ENCODE data around the gene MICAL1. TPM values are rescaled to one million over a fixed set of nuclear protein-coding genes. Genes with fewer than 3 reads are reported as not detected.

MICAL1 gene
- total and polyA plus RNA-seq, 10 donors, result 51.5 to 169 (median 83.2) TPM

DNA sequence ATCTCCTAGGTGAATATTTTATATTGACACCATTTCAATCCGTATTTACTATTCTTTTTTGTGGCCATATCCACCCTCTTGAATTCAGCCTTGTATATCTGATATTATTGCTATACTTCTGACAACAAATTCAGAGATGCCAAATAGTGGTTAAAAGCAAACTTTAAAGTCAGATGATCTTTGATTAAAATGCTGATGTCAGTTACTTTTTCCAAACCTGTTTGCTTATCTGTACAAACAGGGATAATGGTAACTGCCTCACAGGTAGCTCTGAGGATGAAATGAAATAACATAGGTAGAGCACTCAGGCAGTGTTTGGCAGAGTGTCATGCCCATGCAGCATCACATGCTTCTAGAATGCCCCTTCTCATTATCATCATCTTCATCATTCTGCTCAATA lies 34.4 kb downstream of the MICAL1 start:
- H3K27me3 ChIP-seq (replicated peaks in 1 of 7), result no peaks in the 10 kb centered on the region
- 81 to 100% (median 87%) methylated on average over 1 of the region's 1 CpG for WGBS, 5 donors

DNA sequence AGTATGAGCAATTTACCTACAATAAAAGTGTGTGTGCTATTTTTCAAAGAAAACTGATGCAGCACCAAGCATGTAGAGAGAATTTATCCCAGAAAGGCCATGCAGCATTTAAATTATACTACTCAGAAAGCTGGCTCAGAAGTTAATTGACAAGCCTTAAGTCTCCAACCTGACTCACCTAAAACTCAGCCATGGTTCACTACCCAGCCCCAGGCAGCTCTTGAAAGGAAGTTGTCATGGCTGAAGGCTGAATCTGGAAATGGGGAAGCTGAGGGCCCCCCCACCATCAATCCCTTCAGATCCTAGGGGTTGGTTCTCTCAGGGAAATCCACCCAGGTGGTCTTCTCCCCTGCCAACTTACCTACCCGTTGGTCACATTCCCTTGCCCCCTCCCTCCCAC lies 34.8 kb downstream of the MICAL1 start:
- TF ChIP-seq POLR2AphosphoS5 (IDR thresholded peaks at IDR 0.05) (no peak), POLR2A (IDR thresholded peaks at IDR 0.05) (no peak)
- TF ChIP-seq, protein P1, sequence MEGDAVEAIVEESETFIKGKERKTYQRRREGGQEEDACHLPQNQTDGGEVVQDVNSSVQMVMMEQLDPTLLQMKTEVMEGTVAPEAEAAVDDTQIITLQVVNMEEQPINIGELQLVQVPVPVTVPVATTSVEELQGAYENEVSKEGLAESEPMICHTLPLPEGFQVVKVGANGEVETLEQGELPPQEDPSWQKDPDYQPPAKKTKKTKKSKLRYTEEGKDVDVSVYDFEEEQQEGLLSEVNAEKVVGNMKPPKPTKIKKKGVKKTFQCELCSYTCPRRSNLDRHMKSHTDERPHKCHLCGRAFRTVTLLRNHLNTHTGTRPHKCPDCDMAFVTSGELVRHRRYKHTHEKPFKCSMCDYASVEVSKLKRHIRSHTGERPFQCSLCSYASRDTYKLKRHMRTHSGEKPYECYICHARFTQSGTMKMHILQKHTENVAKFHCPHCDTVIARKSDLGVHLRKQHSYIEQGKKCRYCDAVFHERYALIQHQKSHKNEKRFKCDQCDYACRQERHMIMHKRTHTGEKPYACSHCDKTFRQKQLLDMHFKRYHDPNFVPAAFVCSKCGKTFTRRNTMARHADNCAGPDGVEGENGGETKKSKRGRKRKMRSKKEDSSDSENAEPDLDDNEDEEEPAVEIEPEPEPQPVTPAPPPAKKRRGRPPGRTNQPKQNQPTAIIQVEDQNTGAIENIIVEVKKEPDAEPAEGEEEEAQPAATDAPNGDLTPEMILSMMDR (IDR thresholded peaks at IDR 0.05 in 8 of 11, conservative IDR thresholded peaks at IDR 0.05 in 3 of 11), result no peak
- no peak overlapping the region for H3K4me3 ChIP-seq
- DNase-seq, result no peak
- intact Hi-C loops (cut with DNase I; ENCODE audit: low total_unique reads), result no loop called here
- H3K4me1 ChIP-seq, result no peaks in the 10 kb centered on the region
- 32 to 58% (median 50%) methylated on average over 1 of the region's 1 CpG for WGBS, 5 donors
- H3K9me3 ChIP-seq, result no peaks in the 10 kb centered on the region
- no peak overlapping the region for H3K27ac ChIP-seq
- no peaks in the 10 kb centered on the region for H3K36me3 ChIP-seq
- H3K27me3 ChIP-seq (replicated peaks in 1 of 7), result no peaks in the 10 kb centered on the region

More for the DNA sequence above, 34.4 kb downstream of the MICAL1 start:
- intact Hi-C loops (cut with DNase I; ENCODE audit: low total_unique reads), result no loop called here
- DNase-seq, result no peak
- Histone ChIP-seq H3K4me3 (no peak overlapping the region), H3K9me3 (no peaks in the 10 kb centered on the region), H3K27ac (no peak overlapping the region), H3K4me1 (no peaks in the 10 kb centered on the region), H3K36me3 (no peaks in the 10 kb centered on the region)
- TF ChIP-seq, protein P1 (IDR thresholded peaks at IDR 0.05 in 8 of 11, conservative IDR thresholded peaks at IDR 0.05 in 3 of 11), result no peak
- TF ChIP-seq POLR2AphosphoS5 (IDR thresholded peaks at IDR 0.05) (no peak), POLR2A (IDR thresholded peaks at IDR 0.05) (no peak)

DNA sequence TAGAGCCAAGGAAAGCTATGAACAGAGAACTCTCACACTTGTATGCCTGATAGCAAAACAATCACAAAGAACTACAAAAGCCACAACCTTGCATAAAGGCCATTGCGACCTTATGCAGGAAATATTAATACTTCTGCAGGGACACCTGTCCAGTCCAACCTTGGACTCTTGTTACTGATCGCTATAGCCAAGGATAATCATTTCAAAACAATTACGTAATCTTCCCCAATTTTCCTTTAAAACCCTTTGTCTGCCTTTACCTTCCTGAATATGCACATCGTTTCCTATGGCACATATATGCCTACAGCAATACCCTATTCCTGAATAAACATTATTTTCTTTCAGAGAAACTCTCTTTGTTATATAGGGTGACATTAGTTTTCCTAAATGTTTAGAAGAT lies 37.9 kb downstream of the MICAL1 start:
- intact Hi-C loops (cut with DNase I; ENCODE audit: low total_unique reads), result no loop called here
- TF ChIP-seq, protein P1 (IDR thresholded peaks at IDR 0.05 in 8 of 11, conservative IDR thresholded peaks at IDR 0.05 in 3 of 11), result no peak
- TF ChIP-seq POLR2AphosphoS5 (IDR thresholded peaks at IDR 0.05) (no peak), POLR2A (IDR thresholded peaks at IDR 0.05) (no peak)
- Histone ChIP-seq H3K4me1 (no peaks in the 10 kb centered on the region), H3K27me3 (replicated peaks in 1 of 7) (no peaks in the 10 kb centered on the region), H3K4me3 (no peak overlapping the region), H3K27ac (no peak overlapping the region), H3K9me3 (peaks cover 0 to 6% (median 0%) of the 10 kb centered on the region in 8 donors), H3K36me3 (no peaks in the 10 kb centered on the region)
- WGBS, 5 donors, result 65 to 79% (median 70%) methylated on average over 4 of the region's 4 CpGs
- no peak for DNase-seq

DNA sequence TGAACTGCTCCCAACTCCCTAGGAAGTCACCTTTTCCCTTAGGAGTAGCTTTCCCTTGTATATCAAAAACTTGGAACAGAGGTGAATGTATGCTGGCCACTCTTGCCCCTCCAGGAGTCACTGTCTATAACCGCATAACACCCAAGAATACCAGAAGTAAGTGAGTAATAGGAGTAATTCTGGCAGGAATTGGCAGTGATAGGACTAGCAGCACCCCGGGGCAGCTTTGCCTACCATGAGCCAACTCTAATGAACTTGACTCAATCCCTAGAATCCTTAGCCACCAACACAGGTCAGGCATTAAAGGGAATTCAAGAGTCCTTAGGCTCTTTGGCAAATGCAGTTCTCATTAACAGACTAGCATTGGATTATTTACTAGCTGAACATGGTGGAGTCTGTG lies 44.5 kb downstream of the MICAL1 start:
- TF ChIP-seq, protein P1 (IDR thresholded peaks at IDR 0.05 in 8 of 11, conservative IDR thresholded peaks at IDR 0.05 in 3 of 11), result no peak
- TF ChIP-seq POLR2A (IDR thresholded peaks at IDR 0.05) (no peak), POLR2AphosphoS5 (IDR thresholded peaks at IDR 0.05) (no peak)
- Histone ChIP-seq H3K4me1 (no peaks in the 10 kb centered on the region), H3K27me3 (replicated peaks in 1 of 7) (no peaks in the 10 kb centered on the region), H3K36me3 (no peaks in the 10 kb centered on the region), H3K4me3 (no peak overlapping the region), H3K9me3 (peaks cover 0 to 6% (median 0%) of the 10 kb centered on the region in 8 donors), H3K27ac (no peak overlapping the region)
- 94 to 100% (median 95%) methylated on average over 2 of the region's 2 CpGs for WGBS, 5 donors
- no peak for DNase-seq
- intact Hi-C loops (cut with DNase I; ENCODE audit: low total_unique reads), result no loop called here

All from spleen (tissue), 11 donors.